Measurements from ENCODE around the gene MAN1A2. TPM values are rescaled to one million over a fixed set of nuclear protein-coding genes. Genes with fewer than 3 reads are reported as not detected.

MAN1A2 gene
- total RNA-seq, 2 donors from 2014 or later: 43.8 to 63.6 TPM

DNA sequence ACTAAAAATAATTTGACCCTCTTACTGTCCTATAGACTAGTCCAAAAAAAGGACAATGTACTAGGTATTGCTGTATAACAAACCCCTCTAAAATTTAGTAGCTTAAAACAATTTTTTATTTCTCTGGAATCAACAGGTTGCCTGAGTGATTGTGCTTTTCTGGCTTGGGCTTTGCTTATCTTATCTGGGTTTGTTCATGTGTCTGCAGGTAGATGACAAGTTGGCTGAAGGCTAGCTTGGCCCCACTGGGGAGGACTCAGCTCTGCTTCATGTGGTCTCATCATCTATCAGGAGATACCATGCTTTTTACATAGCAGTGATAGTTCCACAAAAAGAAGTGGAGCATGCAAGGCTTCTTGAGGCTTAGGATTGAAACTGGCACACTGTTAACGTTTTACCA lies 114.2 kb downstream of the MAN1A2 start:
- no peaks in the 10 kb centered on the region for H3K4me1 ChIP-seq (replicated peaks)
- no peaks in the 10 kb centered on the region for H3K27me3 ChIP-seq (replicated peaks; ENCODE audit: insufficient read depth)
- 97% methylated on average over 1 of the region's 1 CpG for WGBS
- no peaks in the 10 kb centered on the region for H3K36me3 ChIP-seq
- no peak overlapping the region for H3K4me3 ChIP-seq
- H3K9me3 ChIP-seq: no peaks in the 10 kb centered on the region
- DNase-seq (ENCODE audit: low spot score): no peak
- intact Hi-C loops (cut with DNase I): no loop called here
- TF ChIP-seq, protein P1, sequence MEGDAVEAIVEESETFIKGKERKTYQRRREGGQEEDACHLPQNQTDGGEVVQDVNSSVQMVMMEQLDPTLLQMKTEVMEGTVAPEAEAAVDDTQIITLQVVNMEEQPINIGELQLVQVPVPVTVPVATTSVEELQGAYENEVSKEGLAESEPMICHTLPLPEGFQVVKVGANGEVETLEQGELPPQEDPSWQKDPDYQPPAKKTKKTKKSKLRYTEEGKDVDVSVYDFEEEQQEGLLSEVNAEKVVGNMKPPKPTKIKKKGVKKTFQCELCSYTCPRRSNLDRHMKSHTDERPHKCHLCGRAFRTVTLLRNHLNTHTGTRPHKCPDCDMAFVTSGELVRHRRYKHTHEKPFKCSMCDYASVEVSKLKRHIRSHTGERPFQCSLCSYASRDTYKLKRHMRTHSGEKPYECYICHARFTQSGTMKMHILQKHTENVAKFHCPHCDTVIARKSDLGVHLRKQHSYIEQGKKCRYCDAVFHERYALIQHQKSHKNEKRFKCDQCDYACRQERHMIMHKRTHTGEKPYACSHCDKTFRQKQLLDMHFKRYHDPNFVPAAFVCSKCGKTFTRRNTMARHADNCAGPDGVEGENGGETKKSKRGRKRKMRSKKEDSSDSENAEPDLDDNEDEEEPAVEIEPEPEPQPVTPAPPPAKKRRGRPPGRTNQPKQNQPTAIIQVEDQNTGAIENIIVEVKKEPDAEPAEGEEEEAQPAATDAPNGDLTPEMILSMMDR (IDR thresholded peaks at IDR 0.05): no peak
- TF ChIP-seq POLR2A (IDR thresholded peaks at IDR 0.05) (no peak), POLR2AphosphoS5 (IDR thresholded peaks at IDR 0.05) (no peak)
- H3K27ac ChIP-seq: no peak overlapping the region

DNA sequence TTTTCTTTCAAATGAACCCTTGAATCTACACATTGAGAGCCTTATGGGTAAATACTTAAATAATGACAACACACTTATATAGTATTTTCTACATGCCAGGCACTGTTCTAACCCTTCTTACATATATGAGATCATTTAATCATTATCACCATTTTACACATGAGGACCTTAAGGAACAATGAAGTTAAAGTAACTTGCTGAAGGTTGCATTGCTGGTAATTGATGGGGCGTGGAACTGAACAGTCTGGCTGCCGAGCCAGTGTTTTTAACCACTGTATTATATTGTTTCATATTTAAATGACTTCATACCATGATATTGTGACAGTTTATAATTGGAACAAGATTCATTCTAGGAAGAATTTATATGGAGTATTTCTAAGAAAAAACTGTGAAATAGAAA lies 126.7 kb downstream of the MAN1A2 start:
- intact Hi-C loops (cut with DNase I): no loop called here
- 91% methylated on average over 2 of the region's 2 CpGs for WGBS
- TF ChIP-seq POLR2A (IDR thresholded peaks at IDR 0.05) (no peak), POLR2AphosphoS5 (IDR thresholded peaks at IDR 0.05) (no peak)
- TF ChIP-seq, protein P1 (IDR thresholded peaks at IDR 0.05): no peak

DNA sequence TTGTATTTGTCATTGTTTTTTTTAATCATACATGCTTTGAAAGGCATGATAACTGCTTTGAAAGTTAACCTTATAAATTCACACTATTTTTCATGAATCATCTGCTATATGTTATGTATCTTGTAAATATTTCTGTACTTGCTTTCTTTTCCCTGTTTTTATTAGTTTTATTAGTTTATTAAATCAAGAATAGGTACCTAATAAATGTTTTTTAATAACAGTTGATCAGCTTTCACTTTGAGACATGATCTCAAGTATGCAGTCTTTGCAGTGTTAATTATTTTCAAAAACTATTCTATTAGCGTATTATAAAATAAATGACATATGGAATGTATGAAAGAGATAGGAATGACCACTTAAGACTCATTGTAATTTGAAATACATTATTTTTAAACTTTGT lies 127.8 kb downstream of the MAN1A2 start:
- 96% methylated on average over 1 of the region's 1 CpG for WGBS
- no peaks in the 10 kb centered on the region for H3K4me1 ChIP-seq (replicated peaks)
- no peaks in the 10 kb centered on the region for H3K36me3 ChIP-seq
- no peaks in the 10 kb centered on the region for H3K9me3 ChIP-seq
- intact Hi-C loops (cut with DNase I): no loop called here
- no peak for DNase-seq (ENCODE audit: low spot score)
- TF ChIP-seq POLR2AphosphoS5 (IDR thresholded peaks at IDR 0.05) (no peak), POLR2A (IDR thresholded peaks at IDR 0.05) (no peak)
- TF ChIP-seq, protein P1 (IDR thresholded peaks at IDR 0.05): no peak
- no peak overlapping the region for H3K27ac ChIP-seq
- no peak overlapping the region for H3K4me3 ChIP-seq
- no peaks in the 10 kb centered on the region for H3K27me3 ChIP-seq (replicated peaks; ENCODE audit: insufficient read depth)

More for the DNA sequence above, 126.7 kb downstream of the MAN1A2 start:
- H3K4me1 ChIP-seq (replicated peaks): no peaks in the 10 kb centered on the region
- no peaks in the 10 kb centered on the region for H3K9me3 ChIP-seq
- no peak overlapping the region for H3K27ac ChIP-seq
- no peaks in the 10 kb centered on the region for H3K36me3 ChIP-seq
- no peaks in the 10 kb centered on the region for H3K27me3 ChIP-seq (replicated peaks; ENCODE audit: insufficient read depth)
- no peak overlapping the region for H3K4me3 ChIP-seq
- no peak for DNase-seq (ENCODE audit: low spot score)

DNA sequence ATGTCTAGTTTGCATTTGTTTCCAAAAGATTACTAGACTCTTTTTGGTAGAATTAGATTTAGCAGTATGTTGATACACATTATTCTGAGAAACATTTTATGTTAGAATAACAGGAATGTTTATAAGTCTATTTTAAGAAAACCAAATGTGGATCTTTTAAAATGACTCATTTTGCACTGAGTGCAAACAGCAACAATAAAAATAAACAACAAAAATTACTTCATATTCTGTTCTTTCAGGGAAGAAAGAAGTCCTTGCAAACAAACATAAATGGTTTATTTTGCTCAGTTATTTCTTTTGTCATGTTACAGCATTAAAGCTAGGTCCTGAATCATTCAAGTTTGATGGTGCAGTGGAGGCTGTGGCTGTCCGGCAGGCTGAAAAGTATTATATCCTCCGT lies 131.8 kb downstream of the MAN1A2 start:
- 87% methylated on average over 2 of the region's 2 CpGs for WGBS
- Histone ChIP-seq H3K4me1 (replicated peaks) (no peaks in the 10 kb centered on the region), H3K36me3 (no peaks in the 10 kb centered on the region), H3K4me3 (no peak overlapping the region), H3K9me3 (no peaks in the 10 kb centered on the region), H3K27ac (no peak overlapping the region), H3K27me3 (replicated peaks; ENCODE audit: insufficient read depth) (no peaks in the 10 kb centered on the region)
- TF ChIP-seq, protein P1 (IDR thresholded peaks at IDR 0.05): no peak
- TF ChIP-seq POLR2AphosphoS5 (IDR thresholded peaks at IDR 0.05): no peak
- no peak for TF ChIP-seq POLR2A (IDR thresholded peaks at IDR 0.05)
- DNase-seq (ENCODE audit: low spot score): no peak
- intact Hi-C loops (cut with DNase I): no loop called here

DNA sequence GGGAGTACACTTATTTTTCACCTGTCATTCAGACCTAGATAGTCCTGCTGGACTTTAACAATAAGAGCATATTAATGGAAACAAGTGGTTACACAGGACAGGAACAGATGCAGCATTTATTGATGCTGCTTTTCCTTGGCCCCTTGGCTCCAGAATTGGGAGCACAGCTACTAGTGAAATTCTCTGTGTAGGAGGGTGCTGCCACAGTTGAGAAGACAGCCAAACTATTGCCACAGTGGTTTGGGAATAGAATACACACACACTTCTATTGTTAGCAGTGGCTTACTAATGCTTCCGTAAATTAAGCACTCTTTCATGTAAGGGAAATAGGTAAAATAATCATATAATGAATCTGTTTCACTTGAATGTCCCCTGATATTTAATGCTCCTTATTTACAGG lies 133.3 kb downstream of the MAN1A2 start:
- no peak for TF ChIP-seq POLR2A (IDR thresholded peaks at IDR 0.05)
- H3K27ac ChIP-seq: no peak overlapping the region
- no peaks in the 10 kb centered on the region for H3K9me3 ChIP-seq
- no peak for DNase-seq (ENCODE audit: low spot score)
- intact Hi-C loops (cut with DNase I): loop anchor here (10.0 kb wide), 1 partner anchor 436 kb away; the partner anchor contains the start of gene TTF2
- no peaks in the 10 kb centered on the region for H3K27me3 ChIP-seq (replicated peaks; ENCODE audit: insufficient read depth)
- H3K4me1 ChIP-seq (replicated peaks): no peaks in the 10 kb centered on the region
- H3K36me3 ChIP-seq: no peaks in the 10 kb centered on the region
- 98% methylated on average over 1 of the region's 1 CpG for WGBS
- H3K4me3 ChIP-seq: no peak overlapping the region

Measured in prostate gland (tissue), 2 donors.